Body of pancreas (tissue), 4 donors: ENCODE measurements around the gene MTMR3.

Experiments used
- CTCF ChIP-seq, 7 experiments: fragments of 450-650 bp in 4 of 7; fragments of 200-600 bp in 3 of 7; sonication (generic) in 3 of 7; IDR thresholded peaks; one replicate each; pipeline ENCODE4 v1.5.1; 2016 to 2019; ENCODE audit warnings: antibody characterized with exemption in 7 of 7
- POLR2A ChIP-seq, 3 donors: fragments of 450-650 bp; IDR thresholded peaks; one replicate each; pipeline ENCODE4 v1.6.1; 2016; ENCODE audit warnings: antibody characterized with exemption in 3 of 3, mild to moderate bottlenecking in 2 of 3

- TF ChIP-seq CTCF (IDR thresholded peaks at IDR 0.05) (no peak), POLR2A (IDR thresholded peaks at IDR 0.05) (no peak)
Measured at GRCh38 chr22:29975494-29975893, 92.5 kb downstream of the MTMR3 start.
